Gastroesophageal sphincter (tissue), 3 donors: Measurements from ENCODE around the gene INPP4B.

Experiments used
- EP300 ChIP-seq: sonication (generic); formaldehyde crosslinking; IDR thresholded peaks from one replicate; pipeline ENCODE4 v1.6.1; 2017; ENCODE audit warnings: antibody characterized with exemption, mild to moderate bottlenecking
- TF ChIP-seq, protein P1 (sequence below), 4 experiments: fragments of 200-600 bp in 2 of 4; fragments of 450-650 bp in 2 of 4; sonication (generic) in 1 of 4; IDR thresholded peaks; one replicate each; pipeline ENCODE4 v1.5.1; 2017 to 2019; ENCODE audit warnings: antibody characterized with exemption in 4 of 4, mild to moderate bottlenecking in 2 of 4, moderate library complexity in 2 of 4

DNA sequence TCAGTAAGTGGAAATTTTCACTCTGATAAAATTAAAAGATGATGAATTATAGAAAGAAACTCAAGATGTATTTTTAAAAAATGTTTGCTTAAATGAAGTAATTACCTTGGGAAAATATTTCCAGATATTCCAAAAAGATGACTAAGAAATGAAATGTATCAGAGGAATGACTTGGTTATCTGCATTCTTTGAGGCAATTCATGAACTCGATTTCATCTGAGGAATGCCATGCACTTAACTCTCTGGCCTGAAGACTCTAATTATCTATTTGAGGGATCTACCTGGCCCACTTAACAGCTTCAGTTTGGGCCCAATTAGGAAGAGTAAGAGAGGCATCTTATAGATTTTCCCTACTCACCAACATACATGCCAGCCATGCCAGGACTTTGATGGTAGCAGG lies 182.3 kb downstream of the INPP4B start:
- TF ChIP-seq, protein P1, sequence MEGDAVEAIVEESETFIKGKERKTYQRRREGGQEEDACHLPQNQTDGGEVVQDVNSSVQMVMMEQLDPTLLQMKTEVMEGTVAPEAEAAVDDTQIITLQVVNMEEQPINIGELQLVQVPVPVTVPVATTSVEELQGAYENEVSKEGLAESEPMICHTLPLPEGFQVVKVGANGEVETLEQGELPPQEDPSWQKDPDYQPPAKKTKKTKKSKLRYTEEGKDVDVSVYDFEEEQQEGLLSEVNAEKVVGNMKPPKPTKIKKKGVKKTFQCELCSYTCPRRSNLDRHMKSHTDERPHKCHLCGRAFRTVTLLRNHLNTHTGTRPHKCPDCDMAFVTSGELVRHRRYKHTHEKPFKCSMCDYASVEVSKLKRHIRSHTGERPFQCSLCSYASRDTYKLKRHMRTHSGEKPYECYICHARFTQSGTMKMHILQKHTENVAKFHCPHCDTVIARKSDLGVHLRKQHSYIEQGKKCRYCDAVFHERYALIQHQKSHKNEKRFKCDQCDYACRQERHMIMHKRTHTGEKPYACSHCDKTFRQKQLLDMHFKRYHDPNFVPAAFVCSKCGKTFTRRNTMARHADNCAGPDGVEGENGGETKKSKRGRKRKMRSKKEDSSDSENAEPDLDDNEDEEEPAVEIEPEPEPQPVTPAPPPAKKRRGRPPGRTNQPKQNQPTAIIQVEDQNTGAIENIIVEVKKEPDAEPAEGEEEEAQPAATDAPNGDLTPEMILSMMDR (IDR thresholded peaks at IDR 0.05): no peak
- TF ChIP-seq EP300: no peak
